BJ (cell line): ENCODE measurements around the gene MADD. TPM values are rescaled to one million over a fixed set of nuclear protein-coding genes. Genes with fewer than 3 reads are reported as not detected.

Source experiments
- CTCF ChIA-PET: fragments of 350-600 bp; formaldehyde crosslinking; extraction: SDS; loops from one replicate; lab custom pipeline; 2021; ENCODE audit warnings: antibody characterized with exemption, inconsistent platforms; lab: Yijun Ruan, JAX
- POLR2A ChIA-PET: fragments of 300-600 bp; sonication (Branson Sonifier 250); formaldehyde crosslinking; extraction: SDS; loops from one replicate; lab custom pipeline; 2021; ENCODE audit warnings: antibody characterized with exemption; lab: Charles Lee
- DNase-seq: peaks from one replicate; pipeline ENCODE4 v3.0.0-alpha.2; 2011; ENCODE audit warnings: low read depth
- H3K27me3 ChIP-seq: 2 replicates; pipeline ENCODE4 v1.6.0; 2011; ENCODE audit warnings: low read length; ENCODE audit not compliant: control insufficient read depth, insufficient read depth
- H3K36me3 ChIP-seq: 2 replicates; pipeline ENCODE4 v1.5.1; 2011; ENCODE audit warnings: low read length; ENCODE audit not compliant: control insufficient read depth, insufficient read depth
- H3K4me3 ChIP-seq: 2 replicates; pipeline ENCODE4 v1.5.1; 2011; ENCODE audit warnings: low read depth, mild to moderate bottlenecking, control low read depth, low read length
- CTCF ChIP-seq: IDR thresholded peaks from 2 replicates; pipeline ENCODE4 v1.5.1; 2011; ENCODE audit warnings: low read depth, mild to moderate bottlenecking, control low read depth, inconsistent platforms, low read length, moderate library complexity; ENCODE audit not compliant: insufficient read depth
- polyA plus RNA-seq: library from polyadenylated mRNA; depleted of rRNA; stranded (reverse); fragments of >200 nt; gene quantifications from 2 replicates; pipeline ENCODE4 v1.2.3, GENCODE V29; 2011

Gene MADD
- polyA plus RNA-seq, 1 experiment, result 19.8 TPM

GRCh38 chr11:47245611-47246357 is 24.1 kb upstream of the MADD start:
- TF ChIP-seq CTCF, result no peak
- H3K4me3 ChIP-seq, result no peak overlapping the region
- no peaks in the 10 kb centered on the region for H3K27me3 ChIP-seq
- DNase-seq, result no peak
- H3K36me3 ChIP-seq, result peaks cover 23% of the 10 kb centered on the region
- CTCF ChIA-PET, result interaction anchor here (1.3 to 2.4 kb wide), 2 partner anchors 12 to 68 kb away, joined by 6 to 7 read pairs; no protein-coding TSS in a partner anchor
- POLR2A ChIA-PET, result no interaction called here

GRCh38 chr11:47247502-47247901 is 22.4 kb upstream of the MADD start:
- Histone ChIP-seq H3K36me3 (peaks cover 18% of the 10 kb centered on the region), H3K27me3 (no peaks in the 10 kb centered on the region), H3K4me3 (no peak overlapping the region)
- no peak for DNase-seq
- ChIA-PET CTCF (interaction anchor here (1.5 to 5.5 kb wide), 4 partner anchors 11 to 70 kb away, joined by 3 to 32 read pairs (median 8); partner anchors contain the start of gene NR1H3), POLR2A (no interaction called here)
- no peak for TF ChIP-seq CTCF

GRCh38 chr11:47248304-47248663 is 21.6 kb upstream of the MADD start:
- no peak for TF ChIP-seq CTCF
- H3K36me3 ChIP-seq, result peaks cover 12% of the 10 kb centered on the region
- ChIA-PET POLR2A (interaction anchor here (0.6 to 1.1 kb wide), 3 partner anchors 9 to 33 kb away, joined by 3 to 5 read pairs (median 4); partner anchors contain the start of genes DDB2 and NR1H3), CTCF (interaction anchor here (0.6 to 5.5 kb wide), 8 partner anchors 10 to 70 kb away, joined by 3 to 32 read pairs (median 4); partner anchors contain the start of genes NR1H3 and PACSIN3)
- DNase-seq, result no peak
- H3K27me3 ChIP-seq, result no peaks in the 10 kb centered on the region
- H3K4me3 ChIP-seq, result peak overlapping the region; percentile 69

- Histone ChIP-seq H3K4me3 (peak within 1 kb of the TSS; percentile 69), H3K27me3 (no peaks in the 10 kb centered on the region), H3K36me3 (peaks cover 12% of the 10 kb centered on the region)
- POLR2A ChIA-PET, result interaction anchor here (0.6 to 1.1 kb wide), 3 partner anchors 8 to 34 kb away, joined by 3 to 5 read pairs (median 4); partner anchors contain the start of genes DDB2 and NR1H3
- DNase-seq, result no peak
- TF ChIP-seq CTCF, result peak; percentile 48
- CTCF ChIA-PET, result interaction anchor here (0.6 to 5.5 kb wide), 8 partner anchors 10 to 71 kb away, joined by 3 to 32 read pairs (median 4); partner anchors contain the start of genes NR1H3 and PACSIN3
These were observed 21.1 kb upstream of the MADD start, which contains the start of gene ACP2 for GRCh38 chr11:47248664-47249377. Gene ACP2 (minus strand): TSS chr11:47248814. CDS start chr11:47248789, 25 bp downstream.
